HG03378 (cell line): Measurements from ENCODE around the gene MGMT.

Source experiments
- ATAC-seq: cut with Tn5 transposase; IDR thresholded peaks from one replicate; pipeline ENCODE4 v1.9.1; 2021; ENCODE audit warnings: mild to moderate bottlenecking, moderate library complexity; ENCODE audit not compliant: unreplicated experiment

The MGMT gene

GRCh38 chr10:129754211-129755050 lies 287.4 kb downstream of the MGMT start:
- ATAC-seq = no peak

GRCh38 chr10:129755158-129755591 lies 288.1 kb downstream of the MGMT start:
- no peak for ATAC-seq

GRCh38 chr10:129755621-129756020 lies 288.6 kb downstream of the MGMT start:
- ATAC-seq = no peak

- ATAC-seq = no peak
Measured at GRCh38 chr10:129756912-129757901, 290.2 kb downstream of the MGMT start.

- no peak for ATAC-seq
Measured at GRCh38 chr10:129758207-129759021, 291.4 kb downstream of the MGMT start.

- no peak for ATAC-seq
Measured at GRCh38 chr10:129759214-129760002, 292.4 kb downstream of the MGMT start.

- no peak for ATAC-seq
Measured at GRCh38 chr10:129760003-129760315, 292.9 kb downstream of the MGMT start.

GRCh38 chr10:129760416-129760815 lies 293.4 kb downstream of the MGMT start:
- no peak for ATAC-seq

GRCh38 chr10:129761197-129761972 lies 294.3 kb downstream of the MGMT start:
- no peak for ATAC-seq

- ATAC-seq = no peak
Measured at GRCh38 chr10:129761981-129762956, 295.2 kb downstream of the MGMT start.

- ATAC-seq = no peak
Measured at GRCh38 chr10:129764011-129764900, 297.2 kb downstream of the MGMT start.

GRCh38 chr10:129764901-129765663 lies 298.0 kb downstream of the MGMT start:
- no peak for ATAC-seq

- ATAC-seq = no peak
Measured at GRCh38 chr10:129765664-129766550, 298.9 kb downstream of the MGMT start.

- no peak for ATAC-seq
Measured at GRCh38 chr10:129766611-129767550, 299.8 kb downstream of the MGMT start.
